ENCODE results near the gene TMCO4.
"Not testable (repeated sequence)": the region's sequence is repeated elsewhere in the genome, so short reads cannot be mapped to it uniquely, and the experiment has no call there.

- not testable (repeated sequence) for TF ChIP-seq ZBTB33 (IDR thresholded peaks at IDR 0.05); NFYB (IDR thresholded peaks at IDR 0.05; ENCODE audit: insufficient read depth, low read depth, low read length); SPI1 (IDR thresholded peaks at IDR 0.05; ENCODE audit: borderline replicate concordance, insufficient read depth, low read depth, low read length)
These were observed 163.0 kb downstream of the TMCO4 start for GRCh38 chr1:19636749-19637148.
